GM12878 (cell line): ENCODE results near the gene KCNQ1OT1. TPM values are rescaled to one million over a fixed set of nuclear protein-coding genes. Genes with fewer than 3 reads are reported as not detected.

Experiments used
- ATAC-seq: fragments of 200-7000 bp; cut with Tn5 transposase; 3 replicates; pipeline ENCODE4 v1.9.1; 2020; ENCODE audit warnings: mild to moderate bottlenecking, moderate library complexity
- BruUV-seq: library from RNA; stranded (reverse); fragments of 400-500 nt; replicated peaks from 2 replicates; lab custom pipeline; 2021; lab: Mats Ljungman, UMichigan
- CTCF ChIA-PET: fragments of 300-600 bp; sonication (Branson Sonifier 250); formaldehyde crosslinking; extraction: SDS; loops from one replicate; lab custom pipeline; 2021; ENCODE audit warnings: inconsistent platforms; lab: Yijun Ruan, JAX
- POLR2A ChIA-PET: fragments of 350-600 bp; formaldehyde crosslinking; extraction: SDS; loops from one replicate; lab custom pipeline; 2021; ENCODE audit warnings: inconsistent platforms; lab: Charles Lee
- RAD21 ChIA-PET: fragments of 300-600 bp; sonication (Branson Sonifier 250); formaldehyde crosslinking; loops from one replicate; lab custom pipeline; 2023; ENCODE audit warnings: antibody characterized with exemption; ENCODE audit not compliant: unreplicated experiment; lab: Charles Lee
- SMC1A ChIA-PET: fragments of 300-600 bp; sonication (Branson Sonifier 250); formaldehyde crosslinking; loops from one replicate; lab custom pipeline; 2023; ENCODE audit not compliant: unreplicated experiment, uncharacterized antibody; lab: Charles Lee
- DNase-seq: peaks from one replicate; pipeline ENCODE4 v3.0.0-alpha.2; 2011; ENCODE audit warnings: low read depth, low spot score
- FAIRE-seq: peaks from 3 replicates; lab custom pipeline; 2011; peaks lifted over from hg19 to GRCh38; lab: Jason Lieb, UNC
- H2AFZ ChIP-seq: 2 replicates; pipeline ENCODE4 v1.6.0; 2011; ENCODE audit warnings: low read depth, low read length, control low read depth; ENCODE audit not compliant: control insufficient read depth
- H3K27ac ChIP-seq: 2 replicates; pipeline ENCODE4 v1.5.1; 2011; ENCODE audit warnings: control low read depth; ENCODE audit not compliant: control insufficient read depth, insufficient read depth
- H3K27me3 ChIP-seq, 2 experiments: replicated peaks in 1 of 2; 2 replicates each; pipeline versions ENCODE4 v1.6.0 to v1.6.1; 2011; ENCODE audit warnings: low read length in 1 of 2; ENCODE audit not compliant: control insufficient read depth in 2 of 2, insufficient read depth in 2 of 2
- H3K36me3 ChIP-seq, 2 experiments: 2 replicates each; pipeline ENCODE4 v1.5.1; 2011; ENCODE audit warnings: low read length in 1 of 2; ENCODE audit not compliant: control insufficient read depth in 2 of 2, insufficient read depth in 2 of 2
- H3K4me1 ChIP-seq: 2 replicates; pipeline ENCODE4 v1.6.1; 2011; ENCODE audit warnings: mild to moderate bottlenecking, low read length, moderate library complexity, mixed read lengths; ENCODE audit not compliant: control insufficient read depth, insufficient read depth
- H3K4me2 ChIP-seq: 2 replicates; pipeline ENCODE4 v1.6.0; 2011; ENCODE audit warnings: control low read depth; ENCODE audit not compliant: control insufficient read depth, insufficient read depth
- H3K4me3 ChIP-seq: fragments of 200-600 bp; sonication (generic); 2 replicates; pipeline ENCODE4 v1.5.1; 2016
- H3K79me2 ChIP-seq: 2 replicates; pipeline ENCODE4 v1.6.0; 2011; ENCODE audit warnings: low read length; ENCODE audit not compliant: control insufficient read depth, insufficient read depth
- H3K9ac ChIP-seq: 2 replicates; pipeline ENCODE4 v1.8.0; 2011; ENCODE audit warnings: low read length, control low read depth, mixed read lengths; ENCODE audit not compliant: control insufficient read depth, insufficient read depth
- H3K9me3 ChIP-seq: replicated peaks from 3 replicates; pipeline ENCODE4 v1.5.1; 2011; ENCODE audit warnings: mild to moderate bottlenecking, low read length; ENCODE audit not compliant: control insufficient read depth, insufficient read depth
- H4K20me1 ChIP-seq: 2 replicates; pipeline ENCODE4 v1.6.0; 2011; ENCODE audit not compliant: control insufficient read depth, insufficient read depth
- ASH2L ChIP-seq: fragments of 300-600, 200-600 bp; sonication (generic); IDR thresholded peaks from 2 replicates; pipeline ENCODE4 v1.6.1; 2017; ENCODE audit warnings: low read depth, mild to moderate bottlenecking, borderline replicate concordance
- BCL11A ChIP-seq: IDR thresholded peaks from 2 replicates; pipeline ENCODE4 v1.6.1; 2011; ENCODE audit warnings: low read depth, low read length
- RELA ChIP-seq: fragments of 450-650 bp; IDR thresholded peaks from 2 replicates; pipeline ENCODE4 v1.8.0; 2014; ENCODE audit warnings: borderline replicate concordance; ENCODE audit not compliant: partially characterized antibody
- ZNF217 ChIP-seq: fragments of 450-650 bp; IDR thresholded peaks from 2 replicates; pipeline ENCODE4 v1.6.1; 2017; ENCODE audit warnings: antibody characterized with exemption, mild to moderate bottlenecking
- ZNF384 ChIP-seq: IDR thresholded peaks from 2 replicates; pipeline ENCODE4 v1.6.1; 2012; ENCODE audit warnings: low read depth, mild to moderate bottlenecking, low read length, improper control_type of control experiment, borderline replicate concordance
- WGBS: methylation state at CpG from one replicate; pipeline ENCODE4 v1.1.6; 2016; ENCODE audit warnings: low lambda C conversion rate; ENCODE audit not compliant: insufficient replicate concordance, insufficient coverage; ENCODE audit errors: missing lambda C conversion rate; 5-methylcytosine and 5-hydroxymethylcytosine counted together
- in situ Hi-C: fragments of 300-500 bp; cut with MboI; formaldehyde crosslinking; loops from 9 replicates; pipeline ENCODE4 v1.14.3; 2018; ENCODE audit warnings: mixed read lengths
- intact Hi-C: fragments of 100-400 bp; cut with micrococcal nuclease; formaldehyde crosslinking; loops from one replicate; pipeline ENCODE4 v1.14.2; 2022; ENCODE audit not compliant: unreplicated experiment
- polyA plus RNA-seq, 11 experiments: library from polyadenylated mRNA; depleted of rRNA in 4 of 11; unstranded in 6 of 11; stranded (reverse) in 5 of 11; fragments of >200 nt; fragmentation: Nextera tagmentation in 4 of 11; fragmentation: Illumina TruSeq in 1 of 11; extraction: Ambion mirVana in 4 of 11; extraction: Trizol in 1 of 11; gene quantifications; 1 replicate in 1 of 11; 2 replicates in 10 of 11; pipeline versions ENCODE4 v1.2.1 to v1.2.3, GENCODE V29; 2011 to 2016; ENCODE audit warnings: inconsistent platforms in 2 of 11, missing spikeins in 2 of 11, low read depth in 1 of 11
- total RNA-seq, 4 experiments: library from RNA; depleted of rRNA in 3 of 4; stranded (reverse); fragments of >200 nt in 3 of 4; fragmentation: Illumina TruSeq in 1 of 4; extraction: Trizol in 1 of 4; gene quantifications; 2 replicates each; pipeline versions ENCODE4 v1.2.1 to v1.2.3, GENCODE V29; 2013 to 2021
- TF ChIP-seq, protein P1 (sequence below): fragments of 450-650 bp; IDR thresholded peaks from 2 replicates; pipeline ENCODE4 v1.6.1; 2014; ENCODE audit warnings: mild to moderate bottlenecking
- TF ChIP-seq, protein P2 (sequence below): fragments of 150-350 bp; IDR thresholded peaks from 2 replicates; pipeline ENCODE4 v1.6.1; 2016; ENCODE audit warnings: low read depth, low read length

The KCNQ1OT1 gene
- total and polyA plus RNA-seq, 10 of the 15 experiments (the other 5 are each of a cell fraction or from before 2014, with no cell fraction given) = 0.02 to 1.6 (median 0.41) TPM

DNA sequence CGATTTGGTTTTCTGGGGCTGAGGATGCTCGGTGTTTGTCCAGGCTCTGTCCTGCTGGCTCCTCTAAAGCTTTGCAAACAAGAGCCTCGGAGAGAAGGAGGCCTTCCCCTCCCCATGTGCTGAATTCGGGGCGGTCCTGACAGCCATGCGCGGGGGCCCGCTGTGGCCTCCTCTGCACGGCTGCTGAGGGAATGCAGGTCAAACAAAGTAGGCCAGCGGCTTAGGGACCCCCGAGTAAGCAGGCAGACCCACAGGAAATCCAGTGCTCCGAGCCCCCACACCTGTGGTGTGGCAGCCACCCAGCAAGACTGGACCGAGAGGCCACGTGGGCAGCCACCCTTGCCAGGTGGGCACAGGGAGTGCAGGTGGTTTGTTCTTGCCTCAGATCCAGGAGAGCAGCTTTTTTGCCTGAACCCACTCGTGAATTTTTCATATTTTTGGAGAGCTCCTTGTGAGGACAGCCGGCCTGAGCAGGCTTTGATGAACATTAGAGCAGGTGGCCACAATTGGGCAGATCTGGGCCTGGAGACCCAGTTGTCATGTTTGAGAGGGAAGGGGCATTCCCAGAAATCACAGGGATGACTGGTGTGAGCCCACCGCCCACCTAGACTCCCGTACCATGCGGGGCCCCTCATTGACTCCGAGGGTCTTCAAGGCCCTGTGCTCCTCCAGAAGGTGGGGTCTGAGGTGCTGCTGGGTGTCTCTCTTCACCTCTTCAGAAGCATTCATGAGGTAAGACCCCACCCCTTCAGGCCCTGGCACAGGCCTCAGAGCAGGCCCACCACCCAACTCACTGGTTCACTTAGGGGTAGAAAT, 43.0 kb upstream of the KCNQ1OT1 start:
- FAIRE-seq (no peak), DNase-seq (no peak), ATAC-seq (no peak)
- no peaks in the 10 kb centered on the region for H3K9me3 ChIP-seq
- no peaks in the 10 kb centered on the region; a peak in 1 of 4 replicates for H3K27me3 ChIP-seq
- RAD21 ChIA-PET = no interaction called here
- no peak overlapping the region for H2AFZ ChIP-seq
- TF ChIP-seq ASH2L (no peak), ZNF384 (no peak), BCL11A (no peak), ZNF217 (no peak), RELA (no peak)
- TF ChIP-seq, protein P1, sequence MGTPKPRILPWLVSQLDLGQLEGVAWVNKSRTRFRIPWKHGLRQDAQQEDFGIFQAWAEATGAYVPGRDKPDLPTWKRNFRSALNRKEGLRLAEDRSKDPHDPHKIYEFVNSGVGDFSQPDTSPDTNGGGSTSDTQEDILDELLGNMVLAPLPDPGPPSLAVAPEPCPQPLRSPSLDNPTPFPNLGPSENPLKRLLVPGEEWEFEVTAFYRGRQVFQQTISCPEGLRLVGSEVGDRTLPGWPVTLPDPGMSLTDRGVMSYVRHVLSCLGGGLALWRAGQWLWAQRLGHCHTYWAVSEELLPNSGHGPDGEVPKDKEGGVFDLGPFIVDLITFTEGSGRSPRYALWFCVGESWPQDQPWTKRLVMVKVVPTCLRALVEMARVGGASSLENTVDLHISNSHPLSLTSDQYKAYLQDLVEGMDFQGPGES = no peak
- TF ChIP-seq, protein P2, sequence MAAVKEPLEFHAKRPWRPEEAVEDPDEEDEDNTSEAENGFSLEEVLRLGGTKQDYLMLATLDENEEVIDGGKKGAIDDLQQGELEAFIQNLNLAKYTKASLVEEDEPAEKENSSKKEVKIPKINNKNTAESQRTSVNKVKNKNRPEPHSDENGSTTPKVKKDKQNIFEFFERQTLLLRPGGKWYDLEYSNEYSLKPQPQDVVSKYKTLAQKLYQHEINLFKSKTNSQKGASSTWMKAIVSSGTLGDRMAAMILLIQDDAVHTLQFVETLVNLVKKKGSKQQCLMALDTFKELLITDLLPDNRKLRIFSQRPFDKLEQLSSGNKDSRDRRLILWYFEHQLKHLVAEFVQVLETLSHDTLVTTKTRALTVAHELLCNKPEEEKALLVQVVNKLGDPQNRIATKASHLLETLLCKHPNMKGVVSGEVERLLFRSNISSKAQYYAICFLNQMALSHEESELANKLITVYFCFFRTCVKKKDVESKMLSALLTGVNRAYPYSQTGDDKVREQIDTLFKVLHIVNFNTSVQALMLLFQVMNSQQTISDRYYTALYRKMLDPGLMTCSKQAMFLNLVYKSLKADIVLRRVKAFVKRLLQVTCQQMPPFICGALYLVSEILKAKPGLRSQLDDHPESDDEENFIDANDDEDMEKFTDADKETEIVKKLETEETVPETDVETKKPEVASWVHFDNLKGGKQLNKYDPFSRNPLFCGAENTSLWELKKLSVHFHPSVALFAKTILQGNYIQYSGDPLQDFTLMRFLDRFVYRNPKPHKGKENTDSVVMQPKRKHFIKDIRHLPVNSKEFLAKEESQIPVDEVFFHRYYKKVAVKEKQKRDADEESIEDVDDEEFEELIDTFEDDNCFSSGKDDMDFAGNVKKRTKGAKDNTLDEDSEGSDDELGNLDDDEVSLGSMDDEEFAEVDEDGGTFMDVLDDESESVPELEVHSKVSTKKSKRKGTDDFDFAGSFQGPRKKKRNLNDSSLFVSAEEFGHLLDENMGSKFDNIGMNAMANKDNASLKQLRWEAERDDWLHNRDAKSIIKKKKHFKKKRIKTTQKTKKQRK = no peak
- intact Hi-C loops (no loop called here), in situ Hi-C loops (no loop called here)
- CTCF ChIA-PET = no interaction called here
- POLR2A ChIA-PET = no interaction called here
- H3K9ac ChIP-seq = no peak overlapping the region
- no TSS peak for BruUV-seq
- H3K27ac ChIP-seq = no peak overlapping the region
- no peak overlapping the region for H3K4me3 ChIP-seq
- H3K4me1 ChIP-seq = no peaks in the 10 kb centered on the region
- no peaks in the 10 kb centered on the region for H3K79me2 ChIP-seq
- H3K36me3 ChIP-seq = no peaks in the 10 kb centered on the region
- H3K4me2 ChIP-seq = no peak overlapping the region
- H4K20me1 ChIP-seq = no peaks in the 10 kb centered on the region
- WGBS = 33% methylated on average over 19 of the region's 20 CpGs
- SMC1A ChIA-PET = no interaction called here
